Neural crest cell (in vitro differentiated cells): ENCODE data around the gene ARCN1. TPM values are rescaled to one million over a fixed set of nuclear protein-coding genes. Genes with fewer than 3 reads are reported as not detected.

ENCODE experiments used
- DNase-seq: peaks from one replicate; pipeline ENCODE4 v3.0.0; 2021; ENCODE audit warnings: low read depth, mixed read lengths, low spot score
- H3K27ac Mint-ChIP-seq: one replicate; pipeline ENCODE4 v1.8.0; 2021; ENCODE audit warnings: mild to moderate bottlenecking, mixed read lengths; ENCODE audit not compliant: unreplicated experiment
- H3K27me3 Mint-ChIP-seq: 2 replicates; pipeline ENCODE4 v1.8.0; 2021; ENCODE audit warnings: low read depth, mild to moderate bottlenecking, mixed read lengths
- H3K36me3 Mint-ChIP-seq: 2 replicates; pipeline ENCODE4 v1.8.0; 2021; ENCODE audit warnings: low read depth, mild to moderate bottlenecking, mixed read lengths
- H3K4me1 Mint-ChIP-seq: 2 replicates; pipeline ENCODE4 v1.8.0; 2021; ENCODE audit warnings: mixed read lengths
- H3K4me3 Mint-ChIP-seq: one replicate; pipeline ENCODE4 v1.8.0; 2021; ENCODE audit warnings: mild to moderate bottlenecking, mixed read lengths
- H3K9me3 Mint-ChIP-seq: 2 replicates; pipeline ENCODE4 v1.8.0; 2021; ENCODE audit warnings: mixed read lengths
- CTCF ChIP-seq: fragments of 200-600 bp; sonication (generic); conservative IDR thresholded peaks from 2 replicates; pipeline ENCODE4 v1.5.0; 2021; ENCODE audit warnings: antibody characterized with exemption, mild to moderate bottlenecking
- total RNA-seq: library from RNA; stranded (reverse); gene quantifications from 2 replicates; pipeline ENCODE4 v1.2.1, GENCODE V29; 2021

ARCN1 gene
- total RNA-seq, 1 donor from 2014 or later = 122 TPM

DNA sequence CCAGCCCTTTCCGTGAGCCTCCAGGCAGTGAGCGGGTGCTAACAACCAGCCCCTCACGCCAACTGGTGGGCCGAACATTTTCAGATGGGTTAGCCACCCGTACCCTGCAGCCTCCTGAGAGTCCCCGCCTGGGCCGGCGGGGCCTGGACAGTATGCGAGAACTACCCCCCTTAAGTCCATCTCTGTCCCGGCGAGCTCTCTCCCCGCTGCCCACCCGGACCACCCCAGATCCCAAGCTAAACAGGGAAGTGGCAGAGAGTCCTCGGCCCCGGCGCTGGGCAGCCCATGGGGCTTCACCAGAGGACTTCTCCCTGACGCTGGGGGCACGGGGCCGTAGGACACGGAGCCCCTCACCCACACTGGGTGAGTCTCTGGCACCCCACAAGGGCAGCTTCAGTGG lies 55.8 kb downstream of the ARCN1 start:
- no peak overlapping the region for H3K27ac Mint-ChIP-seq
- no peak overlapping the region for H3K4me3 Mint-ChIP-seq
- H3K36me3 Mint-ChIP-seq = peaks cover 5% of the 10 kb centered on the region
- DNase-seq = no peak
- H3K9me3 Mint-ChIP-seq = no peaks in the 10 kb centered on the region
- TF ChIP-seq CTCF = no peak
- peaks cover 7% of the 10 kb centered on the region for H3K4me1 Mint-ChIP-seq
- no peaks in the 10 kb centered on the region for H3K27me3 Mint-ChIP-seq

- TF ChIP-seq CTCF = no peak
- H3K27me3 Mint-ChIP-seq = no peaks in the 10 kb centered on the region
- H3K4me1 Mint-ChIP-seq = peaks cover 8% of the 10 kb centered on the region
- H3K36me3 Mint-ChIP-seq = peaks cover 6% of the 10 kb centered on the region
- no peaks in the 10 kb centered on the region for H3K9me3 Mint-ChIP-seq
- no peak for DNase-seq
- no peak overlapping the region for H3K27ac Mint-ChIP-seq
- H3K4me3 Mint-ChIP-seq = no peak overlapping the region
Measured at GRCh38 chr11:118628432-118628831, 56.2 kb downstream of the ARCN1 start.

GRCh38 chr11:118628861-118629549 lies 56.8 kb downstream of the ARCN1 start:
- Mint-ChIP-seq H3K27me3 (no peaks in the 10 kb centered on the region), H3K27ac (no peak overlapping the region), H3K9me3 (no peaks in the 10 kb centered on the region), H3K36me3 (peaks cover 3% of the 10 kb centered on the region), H3K4me3 (no peak overlapping the region), H3K4me1 (peaks cover 9% of the 10 kb centered on the region)
- TF ChIP-seq CTCF = no peak
- no peak for DNase-seq

DNA sequence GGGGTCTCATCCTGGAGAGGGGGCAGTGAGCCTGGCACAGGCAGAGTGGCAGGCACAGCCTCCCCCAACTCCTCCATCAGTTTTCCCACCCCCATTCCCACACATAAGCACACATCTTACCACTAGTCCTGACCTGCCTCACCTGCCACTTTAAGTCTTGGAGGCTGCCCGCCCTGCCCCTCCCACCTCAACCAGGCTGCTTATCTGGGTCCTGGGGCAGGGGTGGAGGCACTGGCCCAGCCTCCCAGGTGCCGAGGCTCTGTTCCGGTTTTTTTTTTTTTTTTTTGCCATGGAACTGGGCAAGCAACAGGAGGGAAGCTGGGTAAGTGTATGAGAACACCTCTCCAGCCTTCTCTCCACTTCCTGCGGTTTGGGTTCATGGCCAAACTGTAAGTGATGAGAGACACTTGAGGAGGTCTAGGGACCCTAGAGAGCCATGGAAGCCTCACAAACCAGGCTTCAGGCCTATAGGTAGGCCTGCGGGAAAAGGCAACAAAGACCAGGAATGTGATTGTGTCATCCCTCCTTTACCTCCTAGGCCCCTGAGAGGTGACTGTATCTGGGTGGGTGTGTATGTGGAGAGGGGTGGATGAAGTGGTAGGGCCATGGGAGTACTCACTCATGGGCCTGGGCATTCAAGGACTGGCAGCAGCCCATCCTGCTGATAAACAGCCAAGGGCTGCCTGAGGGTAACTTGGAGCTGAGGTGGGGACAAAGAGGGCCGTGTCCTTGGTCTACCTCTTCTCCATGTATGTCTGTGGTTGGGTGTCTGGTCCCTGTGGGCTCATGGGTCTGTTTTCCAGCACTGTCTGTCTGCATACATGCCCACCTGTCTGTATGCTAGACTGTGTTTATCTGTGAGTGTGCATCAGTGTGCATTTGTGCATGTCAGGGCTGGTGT lies 57.8 kb downstream of the ARCN1 start:
- Mint-ChIP-seq H3K36me3 (peaks cover 3% of the 10 kb centered on the region), H3K4me3 (no peak overlapping the region), H3K4me1 (peaks cover 15% of the 10 kb centered on the region), H3K27ac (peak overlapping the region; percentile 5), H3K9me3 (no peaks in the 10 kb centered on the region), H3K27me3 (no peaks in the 10 kb centered on the region)
- TF ChIP-seq CTCF = no peak
- DNase-seq = no peak

DNA sequence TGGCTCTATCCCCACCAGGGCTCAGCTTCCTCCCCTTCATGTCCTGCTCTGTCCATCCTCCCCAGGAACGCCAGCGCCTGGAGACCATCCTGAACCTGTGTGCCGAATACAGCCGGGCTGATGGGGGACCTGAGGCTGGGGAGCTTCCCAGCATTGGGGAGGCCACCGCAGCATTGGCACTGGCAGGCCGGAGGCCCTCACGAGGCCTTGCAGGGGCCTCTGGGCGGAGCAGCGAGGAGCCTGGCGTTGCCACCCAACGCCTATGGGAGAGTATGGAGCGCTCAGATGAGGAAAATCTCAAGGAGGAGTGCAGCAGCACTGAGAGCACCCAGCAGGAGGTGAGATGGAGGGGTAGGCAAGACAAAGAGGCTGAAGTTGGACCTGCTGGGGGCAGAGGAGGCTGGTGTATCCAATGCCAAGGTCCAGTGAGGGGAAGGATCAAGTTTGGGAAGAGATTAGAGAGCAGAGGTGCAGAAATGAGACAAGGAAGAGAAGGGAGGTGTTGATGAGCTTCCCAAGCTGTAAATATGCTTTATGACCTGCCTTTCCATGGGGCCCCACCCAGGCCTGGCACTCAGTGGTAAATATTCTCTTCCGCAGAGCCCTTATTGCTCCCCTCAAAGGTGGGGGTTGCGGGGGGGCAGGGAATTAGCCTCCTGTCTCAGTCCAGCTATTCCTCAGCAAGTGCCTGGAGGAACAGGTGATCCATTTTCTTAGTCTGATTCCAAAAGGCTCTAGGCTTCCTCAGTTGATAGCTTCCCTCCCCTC lies 59.1 kb downstream of the ARCN1 start:
- Mint-ChIP-seq H3K4me1 (peaks cover 23% of the 10 kb centered on the region), H3K27ac (peak overlapping the region; percentile 53), H3K27me3 (no peaks in the 10 kb centered on the region), H3K36me3 (peaks cover 3% of the 10 kb centered on the region), H3K4me3 (no peak overlapping the region), H3K9me3 (no peaks in the 10 kb centered on the region)
- DNase-seq = no peak
- no peak for TF ChIP-seq CTCF
